Measurements from ENCODE around the gene HSPA5.

- no peak for TF ChIP-seq CTCF (IDR thresholded peaks at IDR 0.05; ENCODE audit: insufficient read depth, low read depth, low read length)
- TF ChIP-seq EZH2 (IDR thresholded peaks at IDR 0.05; ENCODE audit: insufficient read depth, low read length): no peak
Measured at GRCh38 chr9:125240649-125240999, 519 bp downstream of the HSPA5 start.

Data from astrocyte (in vitro differentiated cells and primary cell).